GM13977 (cell line): ENCODE data around the gene UBE2I.
"Not testable (repeated sequence)": the region's sequence is repeated elsewhere in the genome, so short reads cannot be mapped to it uniquely, and the experiment has no call there.

Experiments used
- DNase-seq: peaks from one replicate; pipeline ENCODE4 v3.0.0; 2012; ENCODE audit warnings: low spot score
- in situ Hi-C: fragments of 300-500 bp; cut with MboI; formaldehyde crosslinking; loops from one replicate; pipeline ENCODE4 v1.12.0; 2022; ENCODE audit warnings: low sequenced_read_pairs, low pct_unique_long_range_greater_than_20kb, mixed read lengths, inconsistent platforms; ENCODE audit not compliant: unreplicated experiment
- TF ChIP-seq, protein P1 (sequence below): IDR thresholded peaks from 2 replicates; pipeline ENCODE4 v1.5.1; 2012; ENCODE audit warnings: mild to moderate bottlenecking, control low read depth; ENCODE audit not compliant: insufficient read depth; ENCODE audit errors: extremely low read depth, missing control alignments

The UBE2I gene

DNA sequence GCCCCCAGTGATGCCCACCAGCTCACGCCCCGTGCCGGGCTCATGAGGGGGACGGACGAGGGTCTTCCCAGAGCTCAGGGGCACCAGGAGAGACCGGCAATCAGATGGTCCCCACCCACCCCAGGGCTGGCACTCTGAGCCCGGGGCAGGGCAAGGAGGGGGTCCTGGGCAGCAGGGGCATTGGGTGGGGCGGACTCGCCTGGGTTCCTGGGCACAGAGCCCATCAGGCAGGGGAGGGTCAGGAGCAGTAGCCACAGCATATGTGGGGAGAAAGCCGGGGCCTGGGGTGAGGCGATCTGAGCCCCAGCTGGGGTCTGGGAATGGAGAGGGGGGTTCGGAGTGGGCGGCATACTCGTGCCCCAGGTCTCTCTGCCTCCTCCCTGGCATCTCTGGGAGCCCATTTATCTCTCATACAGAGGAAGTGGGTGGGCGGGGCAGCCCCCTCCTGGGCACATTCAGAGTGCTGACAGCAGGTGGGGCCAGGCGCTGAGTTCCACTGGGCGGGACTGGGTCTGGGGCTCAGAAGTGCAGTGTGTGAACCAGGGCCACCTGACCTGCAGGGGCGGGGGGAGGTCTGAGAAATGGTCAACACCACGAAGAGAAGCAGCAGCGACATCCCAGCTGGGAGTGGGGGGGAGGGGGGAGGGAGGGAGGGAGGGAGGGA lies 20.5 kb upstream of the UBE2I start:
- in situ Hi-C loops: no loop called here
- TF ChIP-seq, protein P1, sequence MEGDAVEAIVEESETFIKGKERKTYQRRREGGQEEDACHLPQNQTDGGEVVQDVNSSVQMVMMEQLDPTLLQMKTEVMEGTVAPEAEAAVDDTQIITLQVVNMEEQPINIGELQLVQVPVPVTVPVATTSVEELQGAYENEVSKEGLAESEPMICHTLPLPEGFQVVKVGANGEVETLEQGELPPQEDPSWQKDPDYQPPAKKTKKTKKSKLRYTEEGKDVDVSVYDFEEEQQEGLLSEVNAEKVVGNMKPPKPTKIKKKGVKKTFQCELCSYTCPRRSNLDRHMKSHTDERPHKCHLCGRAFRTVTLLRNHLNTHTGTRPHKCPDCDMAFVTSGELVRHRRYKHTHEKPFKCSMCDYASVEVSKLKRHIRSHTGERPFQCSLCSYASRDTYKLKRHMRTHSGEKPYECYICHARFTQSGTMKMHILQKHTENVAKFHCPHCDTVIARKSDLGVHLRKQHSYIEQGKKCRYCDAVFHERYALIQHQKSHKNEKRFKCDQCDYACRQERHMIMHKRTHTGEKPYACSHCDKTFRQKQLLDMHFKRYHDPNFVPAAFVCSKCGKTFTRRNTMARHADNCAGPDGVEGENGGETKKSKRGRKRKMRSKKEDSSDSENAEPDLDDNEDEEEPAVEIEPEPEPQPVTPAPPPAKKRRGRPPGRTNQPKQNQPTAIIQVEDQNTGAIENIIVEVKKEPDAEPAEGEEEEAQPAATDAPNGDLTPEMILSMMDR: no peak
- no peak for DNase-seq

DNA sequence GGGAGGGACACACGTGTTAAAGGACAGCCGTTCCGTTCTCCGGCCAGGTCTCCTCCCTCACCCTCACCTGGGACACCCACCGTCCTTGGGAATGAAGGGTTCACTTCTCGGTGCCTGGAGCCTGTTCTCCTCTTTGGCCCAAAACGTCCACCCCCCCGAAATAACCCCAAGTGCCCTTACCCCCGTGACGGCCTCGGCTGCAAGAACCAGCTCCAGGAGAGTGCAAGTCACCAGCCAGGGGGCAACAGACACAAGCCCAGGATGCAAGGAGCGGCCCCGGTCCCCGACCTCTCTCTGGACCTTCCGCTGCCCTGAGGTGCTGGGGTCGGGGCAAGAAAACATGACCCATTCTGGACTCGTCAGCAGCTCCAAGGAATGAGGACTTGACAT lies 20.0 kb upstream of the UBE2I start:
- no peak for DNase-seq
- TF ChIP-seq, protein P1: no peak
- in situ Hi-C loops: no loop called here

DNA sequence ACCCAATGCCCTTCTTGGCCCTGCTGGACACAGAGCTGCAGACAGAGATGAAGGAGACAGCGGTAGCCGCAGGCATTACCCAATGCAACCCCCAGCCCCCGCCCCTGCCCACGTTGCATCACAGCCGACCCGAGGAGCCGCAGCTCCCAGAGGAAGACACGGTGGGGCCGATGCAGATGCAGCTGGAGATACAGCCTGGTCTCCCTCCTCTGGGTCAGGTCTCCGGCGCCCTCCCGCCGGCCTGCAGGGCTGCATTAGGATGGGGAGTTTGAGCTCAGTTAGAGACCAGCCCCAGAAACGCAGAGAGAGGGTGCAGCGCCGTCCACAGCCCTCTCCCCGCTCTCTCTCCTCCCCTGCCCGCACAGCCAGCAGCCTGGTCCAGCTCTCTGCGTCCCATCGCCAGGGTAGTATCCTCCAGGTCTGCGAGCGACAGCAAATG lies 19.4 kb upstream of the UBE2I start:
- TF ChIP-seq, protein P1: no peak
- DNase-seq: no peak
- in situ Hi-C loops: no loop called here

DNA sequence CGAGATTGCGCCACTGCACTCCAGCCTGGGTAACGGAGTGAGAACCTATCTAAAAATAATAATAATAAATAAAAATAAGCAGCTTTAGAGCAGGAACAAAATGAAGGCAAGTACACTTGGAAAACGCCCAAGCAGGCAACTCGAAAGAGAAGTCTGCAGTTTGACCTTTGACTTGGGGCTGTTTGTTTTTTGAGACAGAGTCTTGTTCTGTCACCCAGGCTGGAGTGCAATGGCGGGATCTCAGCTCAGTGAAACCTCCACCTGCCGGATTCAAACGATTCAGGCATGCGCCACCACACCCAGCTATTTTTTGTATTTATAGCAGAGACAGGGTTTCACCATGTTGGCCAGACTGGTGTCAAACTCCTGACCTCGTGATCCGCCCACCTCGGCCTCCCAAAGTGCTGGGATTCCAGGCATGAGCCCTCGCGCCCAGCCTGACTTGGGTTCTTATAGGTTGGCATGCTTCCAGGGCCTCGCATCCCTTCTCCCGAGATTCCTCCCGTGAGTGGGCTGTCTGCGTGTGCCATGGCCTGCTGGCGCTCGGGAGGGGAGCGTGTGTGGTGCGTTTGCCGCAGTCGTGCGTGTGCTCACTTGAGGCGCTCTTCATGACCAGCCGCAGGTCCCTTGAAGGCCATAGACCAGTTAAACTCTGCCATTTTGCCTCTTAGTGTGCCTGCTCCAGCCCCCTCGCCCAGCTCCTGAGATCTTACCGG lies 18.4 kb upstream of the UBE2I start:
- TF ChIP-seq, protein P1: no peak
- no peak for DNase-seq
- in situ Hi-C loops: no loop called here

DNA sequence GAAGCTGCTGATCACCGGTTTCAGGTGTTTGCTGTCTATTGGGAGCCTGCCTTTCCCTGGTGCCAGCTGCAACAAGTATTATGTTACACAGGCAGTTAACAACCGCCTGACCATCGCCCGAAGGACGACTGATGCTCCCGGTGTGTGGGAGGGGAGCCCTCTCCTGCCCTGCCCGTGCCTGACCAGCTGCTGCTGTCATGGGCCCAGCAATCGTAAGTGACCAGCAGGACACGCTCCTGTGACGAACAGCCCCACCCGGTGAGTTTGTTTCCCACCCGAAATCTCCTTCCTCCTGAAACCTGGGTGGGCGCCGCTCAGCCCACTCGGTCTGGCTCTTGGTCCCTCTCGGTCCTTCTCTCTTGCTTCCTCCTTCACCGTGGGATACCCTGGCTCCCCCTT lies 17.9 kb upstream of the UBE2I start:
- in situ Hi-C loops: no loop called here

DNA sequence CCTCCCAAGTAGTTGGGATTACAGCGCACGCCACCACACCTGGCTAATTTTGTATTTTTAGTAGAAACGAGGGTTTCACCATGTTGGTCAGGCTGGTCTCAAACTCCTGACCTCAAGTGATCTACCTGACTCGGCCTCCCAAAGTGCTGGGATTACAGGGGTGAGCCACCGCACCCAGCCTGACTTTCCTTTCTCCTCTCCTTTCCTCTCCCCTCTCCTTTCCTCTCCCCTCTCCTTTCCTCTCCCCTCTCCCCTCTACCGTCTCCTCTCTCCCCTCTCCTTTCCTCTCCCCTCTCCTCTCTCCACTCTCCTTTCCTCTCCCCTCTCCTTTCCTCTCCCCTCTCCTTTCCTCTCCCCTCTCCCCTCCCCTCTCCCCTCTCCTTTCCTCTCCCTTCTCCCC lies 17.2 kb upstream of the UBE2I start:
- in situ Hi-C loops, DNase-seq: not testable (repeated sequence)

More for the DNA sequence above, 17.9 kb upstream of the UBE2I start:
- no peak for DNase-seq
- TF ChIP-seq, protein P1: no peak

DNA sequence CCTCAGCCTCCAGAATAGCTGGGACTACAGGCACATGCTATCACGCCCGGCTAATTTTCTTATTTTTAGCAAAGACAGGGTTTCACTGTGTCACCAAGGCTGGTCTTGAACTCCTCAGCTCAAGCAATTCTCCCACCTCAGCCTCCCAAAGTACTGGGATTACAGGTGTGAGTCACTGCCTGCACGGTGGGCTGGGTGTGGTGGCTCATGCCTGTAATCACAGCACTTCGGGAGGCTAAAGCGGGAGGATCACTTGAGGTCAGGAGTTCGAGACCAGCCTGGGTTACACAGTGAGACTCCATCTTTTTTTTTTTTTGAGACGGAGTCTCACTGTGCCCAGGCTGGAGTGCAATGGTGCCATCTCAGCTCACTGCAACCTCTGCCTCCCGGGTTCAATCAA lies 16.6 kb upstream of the UBE2I start:
- DNase-seq, in situ Hi-C loops: not testable (repeated sequence)
